RWPE1 (cell line): ENCODE data around the gene STK40.

Experiments used
- CTCF ChIA-PET: fragments of 350-600 bp; sonication (Branson Sonifier 250); formaldehyde crosslinking; extraction: SDS; loops from one replicate; lab custom pipeline; 2021; lab: Yijun Ruan, JAX
- POLR2A ChIA-PET: fragments of 400-600 bp; formaldehyde crosslinking; extraction: SDS; loops from one replicate; lab custom pipeline; 2020; ENCODE audit warnings: antibody characterized with exemption; ENCODE audit not compliant: low non-redundant PET; lab: Yijun Ruan, JAX
- DNase-seq: peaks from one replicate; pipeline ENCODE4 v3.0.0; 2012; ENCODE audit warnings: low spot score
- H3K27ac ChIP-seq: fragments of 450-650 bp; 2 replicates; pipeline ENCODE4 v1.5.1; 2017
- CTCF ChIP-seq: fragments of 450-650 bp; conservative IDR thresholded peaks from 2 replicates; pipeline ENCODE4 v1.5.1; 2017; ENCODE audit warnings: low read depth, mild to moderate bottlenecking

Gene STK40

GRCh38 chr1:36387141-36387949 is 1.6 kb upstream of the STK40 start:
- ChIA-PET CTCF (interaction anchor here (0.7 to 1.6 kb wide), 2 partner anchors 10 to 45 kb away, joined by 3 to 4 read pairs; no protein-coding TSS in a partner anchor), POLR2A (interaction anchor here (0.5 to 1.5 kb wide), 3 partner anchors 10 to 254 kb away, joined by 3 to 7 read pairs (median 4); partner anchors contain the start of genes LSM10 and TRAPPC3)
- no peak for TF ChIP-seq CTCF
- no peak for DNase-seq
- peak overlapping the region; percentile 90 for H3K27ac ChIP-seq

GRCh38 chr1:36386265-36387140 is 779 bp upstream of the STK40 start:
- peak; percentile 98 for DNase-seq
- no peak for TF ChIP-seq CTCF
- H3K27ac ChIP-seq = peak overlapping the region; percentile 90
- CTCF ChIA-PET = interaction anchor here (0.7 to 1.6 kb wide), 2 partner anchors 11 to 44 kb away, joined by 3 to 4 read pairs; no protein-coding TSS in a partner anchor
- POLR2A ChIA-PET = interaction anchor here (0.5 to 1.5 kb wide), 4 partner anchors 11 to 253 kb away, joined by 3 to 7 read pairs (median 4); partner anchors contain the start of genes LSM10 and TRAPPC3

GRCh38 chr1:36384542-36385409 is 948 bp downstream of the STK40 start:
- DNase-seq = peak; percentile 29
- CTCF ChIA-PET = interaction anchor here (0.6 to 0.7 kb wide), 2 partner anchors 35 to 41 kb away, joined by 3 to 4 read pairs; no protein-coding TSS in a partner anchor
- no peak for TF ChIP-seq CTCF
- POLR2A ChIA-PET = interaction anchor here (0.6 kb wide), 2 partner anchors 16 to 121 kb away, joined by 3 to 4 read pairs; no protein-coding TSS in a partner anchor
- H3K27ac ChIP-seq = peak overlapping the region; percentile 90

- no peak for TF ChIP-seq CTCF
- POLR2A ChIA-PET = interaction anchor here (0.5 to 0.6 kb wide), 2 partner anchors 11 to 81 kb away, joined by 3 to 5 read pairs; partner anchors contain the start of gene MRPS15
- H3K27ac ChIP-seq = no peak overlapping the region
- DNase-seq = no peak
- CTCF ChIA-PET = no interaction called here
These were observed 2.5 kb downstream of the STK40 start for GRCh38 chr1:36383240-36383639.

GRCh38 chr1:36382669-36383068 is 3.1 kb downstream of the STK40 start:
- H3K27ac ChIP-seq = no peak overlapping the region
- ChIA-PET CTCF (no interaction called here), POLR2A (no interaction called here)
- TF ChIP-seq CTCF = no peak
- DNase-seq = no peak
